Liver (tissue), 9 donors: ENCODE measurements around the gene SCN4A. TPM values are rescaled to one million over a fixed set of nuclear protein-coding genes. Genes with fewer than 3 reads are reported as not detected.

Source experiments
- DNase-seq: peaks from one replicate; pipeline ENCODE4 v3.0.0-alpha.2; 2017; ENCODE audit warnings: low spot score
- H3K27ac ChIP-seq, 2 donors: one replicate each; pipeline ENCODE4 v1.7.0; 2013; ENCODE audit warnings: inconsistent platforms in 2 of 2, low read length in 2 of 2, control low read depth in 1 of 2, low read depth in 1 of 2, mild to moderate bottlenecking in 1 of 2
- H3K27me3 ChIP-seq, 4 donors: one replicate each; pipeline versions ENCODE4 v1.6.1 to v1.7.0; 2013; ENCODE audit warnings: low read length in 3 of 4, inconsistent platforms in 1 of 4, mild to moderate bottlenecking in 1 of 4, moderate library complexity in 1 of 4; ENCODE audit not compliant: control insufficient read depth in 4 of 4, insufficient read depth in 4 of 4
- H3K36me3 ChIP-seq, 4 donors: one replicate each; pipeline versions ENCODE4 v1.6.1 to v1.7.0; 2013; ENCODE audit warnings: low read length in 3 of 4, mild to moderate bottlenecking in 3 of 4, low read depth in 1 of 4, moderate library complexity in 1 of 4; ENCODE audit not compliant: control insufficient read depth in 4 of 4, insufficient read depth in 3 of 4
- H3K4me1 ChIP-seq, 4 donors: one replicate each; pipeline versions ENCODE4 v1.6.1 to v1.7.0; 2013; ENCODE audit warnings: low read length in 3 of 4, mild to moderate bottlenecking in 3 of 4, moderate library complexity in 1 of 4; ENCODE audit not compliant: control insufficient read depth in 4 of 4, insufficient read depth in 4 of 4
- H3K4me3 ChIP-seq, 3 donors: one replicate each; pipeline versions ENCODE4 v1.6.1 to v1.7.0; 2013; ENCODE audit warnings: low read length in 3 of 3, control low read depth in 1 of 3, low read depth in 1 of 3, mild to moderate bottlenecking in 1 of 3
- H3K9ac ChIP-seq, 2 donors: one replicate each; pipeline ENCODE4 v1.7.0; 2013; ENCODE audit warnings: low read length in 2 of 2, mild to moderate bottlenecking in 2 of 2, moderate library complexity in 2 of 2, control low read depth in 1 of 2, low read depth in 1 of 2
- H3K9me3 ChIP-seq, 4 donors: one replicate each; pipeline versions ENCODE4 v1.6.1 to v1.7.0; 2013; ENCODE audit warnings: low read length in 3 of 4; ENCODE audit not compliant: control insufficient read depth in 4 of 4
- EGR1 ChIP-seq, 2 donors: IDR thresholded peaks; 2 replicates each; pipeline ENCODE4 v1.6.1; 2016 to 2018; ENCODE audit warnings: antibody characterized with exemption in 2 of 2, low read depth in 2 of 2
- FOXA1 ChIP-seq: IDR thresholded peaks from 2 replicates; pipeline ENCODE4 v1.6.1; 2016; ENCODE audit warnings: antibody characterized with exemption
- GABPA ChIP-seq, 2 donors: IDR thresholded peaks in 1 of 2; conservative IDR thresholded peaks in 1 of 2; 2 replicates each; pipeline ENCODE4 v1.6.1; 2016; ENCODE audit warnings: antibody characterized with exemption in 2 of 2, mild to moderate bottlenecking in 1 of 2, moderate library complexity in 1 of 2
- HNF4G ChIP-seq: IDR thresholded peaks from 2 replicates; pipeline ENCODE4 v1.6.1; 2016; ENCODE audit warnings: antibody characterized with exemption
- JUND ChIP-seq, 2 donors: IDR thresholded peaks; 2 replicates each; pipeline ENCODE4 v1.6.1; 2016; ENCODE audit warnings: antibody characterized with exemption in 2 of 2
- NR2F2 ChIP-seq: IDR thresholded peaks from 2 replicates; pipeline ENCODE4 v1.6.1; 2016; ENCODE audit warnings: antibody characterized with exemption
- RXRA ChIP-seq, 2 donors: IDR thresholded peaks; 2 replicates each; pipeline ENCODE4 v1.6.1; 2017 to 2018; ENCODE audit warnings: antibody characterized with exemption in 2 of 2, mild to moderate bottlenecking in 1 of 2
- YY1 ChIP-seq: IDR thresholded peaks from 2 replicates; pipeline ENCODE4 v1.6.1; 2016; ENCODE audit warnings: antibody characterized with exemption, mild to moderate bottlenecking
- WGBS: extraction: QIAGEN DNeasy Blood & Tissue Kit; methylation state at CpG from one replicate; pipeline ENCODE4 v1.1.7; 2013; 5-methylcytosine and 5-hydroxymethylcytosine counted together
- polyA plus RNA-seq, 2 donors: library from polyadenylated mRNA; stranded (reverse) in 1 of 2; unstranded in 1 of 2; fragments of 200-250 nt in 1 of 2; fragments of >200 nt in 1 of 2; fragmentation: Nextera tagmentation in 1 of 2; extraction: Ambion mirVana in 1 of 2; gene quantifications; one replicate each; pipeline versions ENCODE4 v1.2.1 to v1.2.3, GENCODE V29; 2013 to 2015
- total RNA-seq, 2 donors: library from RNA; depleted of rRNA; stranded (reverse); fragments of >200 nt; gene quantifications; one replicate each; pipeline ENCODE4 v1.2.3, GENCODE V29; 2014
- TF ChIP-seq, protein P1 (sequence below): IDR thresholded peaks from 2 replicates; pipeline ENCODE4 v1.6.1; 2016; ENCODE audit warnings: antibody characterized with exemption
- TF ChIP-seq, protein P2 (sequence below): IDR thresholded peaks from 2 replicates; pipeline ENCODE4 v1.6.1; 2016; ENCODE audit warnings: antibody characterized with exemption
- TF ChIP-seq, protein P3 (sequence below): fragments of 150-350 bp; IDR thresholded peaks from 2 replicates; pipeline ENCODE4 v1.5.1; 2017; ENCODE audit warnings: improper control_type of control experiment, low read depth, low read length; ENCODE audit not compliant: missing input control
- TF ChIP-seq, protein P4 (sequence below): IDR thresholded peaks from 2 replicates; pipeline ENCODE4 v1.6.1; 2016; ENCODE audit warnings: antibody characterized with exemption, mild to moderate bottlenecking
- donor health status: healthy.
- donor health status: healthy.
- donor health status: healthy.
- donor health status: healthy.
- donor health status: healthy.

Gene SCN4A
- total and polyA plus RNA-seq, 4 donors, result 0.04 to 1.3 (median 0.43) TPM

DNA sequence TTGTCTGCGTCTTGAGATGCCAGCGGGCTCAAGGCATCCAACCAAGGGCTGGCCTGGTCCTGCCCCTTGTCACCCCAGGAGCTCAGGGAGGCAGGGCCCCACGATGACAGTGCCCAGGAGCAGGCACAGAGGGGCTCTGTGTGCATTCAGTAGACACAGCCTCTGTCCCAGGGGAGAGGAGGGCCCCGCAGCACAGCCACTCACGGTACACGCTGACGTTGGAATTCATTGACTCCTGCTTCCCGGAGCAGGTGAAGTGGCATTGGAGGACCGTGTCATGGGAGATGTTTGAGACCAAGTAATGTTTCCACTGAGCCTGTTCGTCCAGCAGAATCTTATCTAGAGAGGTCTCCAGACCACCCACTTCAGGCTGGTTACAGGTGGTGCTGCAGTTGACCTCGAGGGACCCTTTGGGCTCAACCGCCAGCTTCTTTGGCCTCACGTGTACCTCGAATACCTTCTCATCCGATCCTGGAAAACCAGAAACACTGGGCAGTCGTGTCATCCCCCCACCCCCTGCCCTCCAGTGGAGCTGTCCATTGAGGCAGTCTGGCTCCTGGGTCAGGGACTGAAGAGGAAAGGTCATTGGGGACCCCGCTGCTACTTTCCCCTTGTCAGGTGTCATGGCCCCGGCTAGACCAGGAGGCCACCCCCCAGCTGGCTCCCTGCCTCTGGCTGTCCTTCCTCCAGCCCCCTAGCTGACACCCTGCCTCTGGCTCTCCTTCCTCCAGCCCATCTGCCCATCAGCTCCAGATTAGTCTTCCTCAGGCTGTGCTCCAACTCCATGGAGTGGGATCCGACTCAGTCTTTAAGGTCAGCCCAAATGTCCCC is 32.4 kb upstream of the SCN4A start:
- Histone ChIP-seq H3K9me3 (no peaks in the 10 kb centered on the region), H3K9ac (no peak overlapping the region), H3K27ac (no peak overlapping the region), H3K27me3 (no peaks in the 10 kb centered on the region), H3K4me1 (peaks cover 0 to 8% (median 0%) of the 10 kb centered on the region in 4 donors), H3K4me3 (no peak overlapping the region), H3K36me3 (peaks cover 0 to 3% (median 0%) of the 10 kb centered on the region in 4 donors)
- WGBS, result 79% methylated on average over 19 of the region's 19 CpGs
- TF ChIP-seq NR2F2 (no peak), YY1 (no peak), EGR1 (IDR thresholded peaks at IDR 0.05; ENCODE audit: low read depth in 2 of 2) (no peak), JUND (IDR thresholded peaks at IDR 0.05) (no peak), RXRA (IDR thresholded peaks at IDR 0.05) (no peak), HNF4G (no peak), GABPA (IDR thresholded peaks at IDR 0.05 in 1 of 2, conservative IDR thresholded peaks at IDR 0.05 in 1 of 2) (no peak)
- TF ChIP-seq, protein P1, sequence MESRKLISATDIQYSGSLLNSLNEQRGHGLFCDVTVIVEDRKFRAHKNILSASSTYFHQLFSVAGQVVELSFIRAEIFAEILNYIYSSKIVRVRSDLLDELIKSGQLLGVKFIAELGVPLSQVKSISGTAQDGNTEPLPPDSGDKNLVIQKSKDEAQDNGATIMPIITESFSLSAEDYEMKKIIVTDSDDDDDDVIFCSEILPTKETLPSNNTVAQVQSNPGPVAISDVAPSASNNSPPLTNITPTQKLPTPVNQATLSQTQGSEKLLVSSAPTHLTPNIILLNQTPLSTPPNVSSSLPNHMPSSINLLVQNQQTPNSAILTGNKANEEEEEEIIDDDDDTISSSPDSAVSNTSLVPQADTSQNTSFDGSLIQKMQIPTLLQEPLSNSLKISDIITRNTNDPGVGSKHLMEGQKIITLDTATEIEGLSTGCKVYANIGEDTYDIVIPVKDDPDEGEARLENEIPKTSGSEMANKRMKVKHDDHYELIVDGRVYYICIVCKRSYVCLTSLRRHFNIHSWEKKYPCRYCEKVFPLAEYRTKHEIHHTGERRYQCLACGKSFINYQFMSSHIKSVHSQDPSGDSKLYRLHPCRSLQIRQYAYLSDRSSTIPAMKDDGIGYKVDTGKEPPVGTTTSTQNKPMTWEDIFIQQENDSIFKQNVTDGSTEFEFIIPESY, result no peak
- TF ChIP-seq, protein P2, sequence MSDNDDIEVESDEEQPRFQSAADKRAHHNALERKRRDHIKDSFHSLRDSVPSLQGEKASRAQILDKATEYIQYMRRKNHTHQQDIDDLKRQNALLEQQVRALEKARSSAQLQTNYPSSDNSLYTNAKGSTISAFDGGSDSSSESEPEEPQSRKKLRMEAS, result no peak
- TF ChIP-seq, protein P3, sequence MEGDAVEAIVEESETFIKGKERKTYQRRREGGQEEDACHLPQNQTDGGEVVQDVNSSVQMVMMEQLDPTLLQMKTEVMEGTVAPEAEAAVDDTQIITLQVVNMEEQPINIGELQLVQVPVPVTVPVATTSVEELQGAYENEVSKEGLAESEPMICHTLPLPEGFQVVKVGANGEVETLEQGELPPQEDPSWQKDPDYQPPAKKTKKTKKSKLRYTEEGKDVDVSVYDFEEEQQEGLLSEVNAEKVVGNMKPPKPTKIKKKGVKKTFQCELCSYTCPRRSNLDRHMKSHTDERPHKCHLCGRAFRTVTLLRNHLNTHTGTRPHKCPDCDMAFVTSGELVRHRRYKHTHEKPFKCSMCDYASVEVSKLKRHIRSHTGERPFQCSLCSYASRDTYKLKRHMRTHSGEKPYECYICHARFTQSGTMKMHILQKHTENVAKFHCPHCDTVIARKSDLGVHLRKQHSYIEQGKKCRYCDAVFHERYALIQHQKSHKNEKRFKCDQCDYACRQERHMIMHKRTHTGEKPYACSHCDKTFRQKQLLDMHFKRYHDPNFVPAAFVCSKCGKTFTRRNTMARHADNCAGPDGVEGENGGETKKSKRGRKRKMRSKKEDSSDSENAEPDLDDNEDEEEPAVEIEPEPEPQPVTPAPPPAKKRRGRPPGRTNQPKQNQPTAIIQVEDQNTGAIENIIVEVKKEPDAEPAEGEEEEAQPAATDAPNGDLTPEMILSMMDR, result no peak
- DNase-seq, result no peak

DNA sequence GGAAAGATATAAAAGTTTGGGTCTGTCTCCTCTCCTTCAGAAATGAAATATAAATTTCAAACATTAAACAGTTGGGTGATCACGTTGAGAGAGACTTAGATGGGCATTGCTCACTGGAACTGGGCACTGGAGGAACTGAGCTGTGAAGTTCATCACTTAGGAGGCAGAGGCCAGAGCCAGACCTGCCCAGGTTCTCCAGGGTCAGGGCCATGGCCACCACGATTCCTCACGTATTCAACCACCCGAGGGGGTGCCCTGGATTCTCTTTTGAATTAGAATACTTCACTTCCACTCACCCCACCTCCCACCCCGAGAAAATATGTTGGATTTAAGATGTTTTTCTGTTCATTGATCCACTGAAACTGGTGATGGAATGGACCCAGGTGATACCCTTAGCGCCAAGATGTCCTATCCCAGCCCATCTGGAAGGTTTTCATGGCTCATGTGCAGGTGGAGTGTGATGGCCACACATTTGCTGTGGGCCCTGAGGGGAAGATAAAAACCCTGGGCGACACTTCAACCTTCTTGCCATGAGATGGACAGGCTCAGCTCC is 31.6 kb upstream of the SCN4A start:
- H3K9ac ChIP-seq, result no peak overlapping the region
- no peaks in the 10 kb centered on the region for H3K9me3 ChIP-seq
- H3K27me3 ChIP-seq, result peaks cover 0 to 2% (median 0%) of the 10 kb centered on the region in 4 donors
- H3K27ac ChIP-seq, result no peak overlapping the region
- H3K4me1 ChIP-seq, result peaks cover 0 to 8% (median 0%) of the 10 kb centered on the region in 4 donors
- H3K4me3 ChIP-seq, result no peak overlapping the region
- TF ChIP-seq, protein P4, sequence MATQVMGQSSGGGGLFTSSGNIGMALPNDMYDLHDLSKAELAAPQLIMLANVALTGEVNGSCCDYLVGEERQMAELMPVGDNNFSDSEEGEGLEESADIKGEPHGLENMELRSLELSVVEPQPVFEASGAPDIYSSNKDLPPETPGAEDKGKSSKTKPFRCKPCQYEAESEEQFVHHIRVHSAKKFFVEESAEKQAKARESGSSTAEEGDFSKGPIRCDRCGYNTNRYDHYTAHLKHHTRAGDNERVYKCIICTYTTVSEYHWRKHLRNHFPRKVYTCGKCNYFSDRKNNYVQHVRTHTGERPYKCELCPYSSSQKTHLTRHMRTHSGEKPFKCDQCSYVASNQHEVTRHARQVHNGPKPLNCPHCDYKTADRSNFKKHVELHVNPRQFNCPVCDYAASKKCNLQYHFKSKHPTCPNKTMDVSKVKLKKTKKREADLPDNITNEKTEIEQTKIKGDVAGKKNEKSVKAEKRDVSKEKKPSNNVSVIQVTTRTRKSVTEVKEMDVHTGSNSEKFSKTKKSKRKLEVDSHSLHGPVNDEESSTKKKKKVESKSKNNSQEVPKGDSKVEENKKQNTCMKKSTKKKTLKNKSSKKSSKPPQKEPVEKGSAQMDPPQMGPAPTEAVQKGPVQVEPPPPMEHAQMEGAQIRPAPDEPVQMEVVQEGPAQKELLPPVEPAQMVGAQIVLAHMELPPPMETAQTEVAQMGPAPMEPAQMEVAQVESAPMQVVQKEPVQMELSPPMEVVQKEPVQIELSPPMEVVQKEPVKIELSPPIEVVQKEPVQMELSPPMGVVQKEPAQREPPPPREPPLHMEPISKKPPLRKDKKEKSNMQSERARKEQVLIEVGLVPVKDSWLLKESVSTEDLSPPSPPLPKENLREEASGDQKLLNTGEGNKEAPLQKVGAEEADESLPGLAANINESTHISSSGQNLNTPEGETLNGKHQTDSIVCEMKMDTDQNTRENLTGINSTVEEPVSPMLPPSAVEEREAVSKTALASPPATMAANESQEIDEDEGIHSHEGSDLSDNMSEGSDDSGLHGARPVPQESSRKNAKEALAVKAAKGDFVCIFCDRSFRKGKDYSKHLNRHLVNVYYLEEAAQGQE, result no peak
- TF ChIP-seq YY1, result no peak
- no peak for TF ChIP-seq FOXA1
- TF ChIP-seq, protein P1, result no peak
- H3K36me3 ChIP-seq, result peaks cover 0 to 3% (median 0%) of the 10 kb centered on the region in 4 donors
- DNase-seq, result no peak
- 89% methylated on average over 7 of the region's 7 CpGs for WGBS
